Kidney (tissue), 14 donors: ENCODE measurements around the gene CYB5R4. TPM values are rescaled to one million over a fixed set of nuclear protein-coding genes. Genes with fewer than 3 reads are reported as not detected.
"Not testable (repeated sequence)": the region's sequence is repeated elsewhere in the genome, so short reads cannot be mapped to it uniquely, and the experiment has no call there.

ENCODE experiments used
- DNase-seq, 5 donors: peaks; one replicate each; pipeline ENCODE4 v3.0.0-alpha.2; 2013 to 2020
- FAIRE-seq: peaks from 2 replicates; lab custom pipeline; 2012; peaks lifted over from hg19 to GRCh38; lab: Jason Lieb, UNC
- H3K27ac ChIP-seq, 2 donors: one replicate each; pipeline ENCODE4 v1.7.0; 2013; ENCODE audit warnings: low read depth in 2 of 2, low read length in 2 of 2, inconsistent platforms in 1 of 2
- H3K27me3 ChIP-seq: one replicate; pipeline ENCODE4 v1.7.1; 2013; ENCODE audit warnings: low read length, inconsistent platforms; ENCODE audit not compliant: control insufficient read depth, insufficient read depth
- H3K36me3 ChIP-seq, 3 donors: one replicate each; pipeline versions ENCODE4 v1.7.0 to v1.7.1; 2013; ENCODE audit warnings: low read length in 3 of 3, control low read depth in 1 of 3, inconsistent platforms in 1 of 3; ENCODE audit not compliant: insufficient read depth in 3 of 3, control insufficient read depth in 2 of 3
- H3K4me1 ChIP-seq, 3 donors: one replicate each; pipeline versions ENCODE4 v1.7.0 to v1.7.1; 2013; ENCODE audit warnings: low read length in 3 of 3, inconsistent platforms in 1 of 3, low read depth in 1 of 3; ENCODE audit not compliant: control insufficient read depth in 2 of 3, insufficient read depth in 2 of 3
- H3K4me3 ChIP-seq, 3 donors: one replicate each; pipeline versions ENCODE4 v1.7.0 to v1.8.1; 2013; ENCODE audit warnings: low read length in 3 of 3, control low read depth in 1 of 3, inconsistent platforms in 1 of 3
- H3K9ac ChIP-seq, 3 donors: one replicate each; pipeline versions ENCODE4 v1.7.0 to v1.7.1; 2013; ENCODE audit warnings: low read length in 3 of 3, control low read depth in 1 of 3, inconsistent platforms in 1 of 3
- H3K9me3 ChIP-seq, 3 donors: one replicate each; pipeline versions ENCODE4 v1.7.0 to v1.7.1; 2013; ENCODE audit warnings: low read length in 3 of 3, control low read depth in 1 of 3, inconsistent platforms in 1 of 3; ENCODE audit not compliant: control insufficient read depth in 2 of 3, insufficient read depth in 1 of 3
- intact Hi-C: fragments of 100-400 bp; cut with DNase I; formaldehyde crosslinking; loops from one replicate; pipeline ENCODE4 v1.11.1; 2022
- polyA plus RNA-seq: library from polyadenylated mRNA; stranded (reverse); fragments of 350-450 nt; fragmentation: Illumina TruSeq; extraction: RNeasy Lipid Tissue Mini Kit (QIAGEN cat#74804); gene quantifications from one replicate; pipeline ENCODE4 v1.2.3, GENCODE V29; 2014; ENCODE audit warnings: low read depth, low replicate concordance; ENCODE audit not compliant: insufficient read depth
- total RNA-seq: library from RNA; stranded (reverse); fragmentation: NEBNext Ultra II Directional; extraction: Animal tissue kit (Norgen Biotek cat#: 25700); gene quantifications from one replicate; pipeline ENCODE4 v1.2.1, GENCODE V29; 2021
- TF ChIP-seq, protein P1 (sequence below): IDR thresholded peaks from 3 replicates; pipeline ENCODE4 v1.5.1; 2012; ENCODE audit warnings: mild to moderate bottlenecking, moderate library complexity, borderline replicate concordance; ENCODE audit not compliant: insufficient read depth; ENCODE audit errors: extremely low read depth
- donor health status: control.
- donor health status: control.
- donor health status: control.
- donor health status: control.
- donor health status: control.
- donor health status: DM: yes; HTN: yes; CAD: no.
- donor health status: Normal renal cell carcinoma (clear cell type).

Gene CYB5R4
- total and polyA plus RNA-seq, 2 donors from 2014 or later, result 8.0 to 18.7 TPM

DNA sequence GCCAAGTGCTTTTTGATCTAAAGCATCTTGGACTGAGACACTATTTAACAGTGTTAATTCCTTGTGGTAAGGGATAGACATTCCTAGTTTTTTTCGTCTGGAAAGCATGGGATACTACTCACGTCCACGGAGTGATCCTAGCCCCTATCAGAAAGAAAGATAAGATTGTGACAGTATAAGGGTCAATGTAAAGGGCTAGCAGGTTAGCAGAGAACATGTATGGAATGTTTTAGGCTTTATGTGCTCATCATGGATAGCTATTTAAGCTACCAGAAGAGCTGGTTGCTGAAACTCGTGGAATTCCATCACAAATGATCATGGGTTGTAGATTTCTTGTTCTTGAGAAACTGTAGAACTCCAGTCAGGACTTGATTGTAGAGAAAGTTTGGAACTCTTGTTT, 32.1 kb downstream of the CYB5R4 start:
- no peaks in the 10 kb centered on the region for H3K4me1 ChIP-seq
- H3K9me3 ChIP-seq, result no peaks in the 10 kb centered on the region
- DNase-seq, result no peak
- H3K27ac ChIP-seq, result no peak overlapping the region
- intact Hi-C loops, result no loop called here
- no peak for FAIRE-seq
- H3K36me3 ChIP-seq, result no peaks in the 10 kb centered on the region
- no peaks in the 10 kb centered on the region for H3K27me3 ChIP-seq
- H3K9ac ChIP-seq, result no peak overlapping the region
- no peak overlapping the region for H3K4me3 ChIP-seq
- TF ChIP-seq, protein P1, sequence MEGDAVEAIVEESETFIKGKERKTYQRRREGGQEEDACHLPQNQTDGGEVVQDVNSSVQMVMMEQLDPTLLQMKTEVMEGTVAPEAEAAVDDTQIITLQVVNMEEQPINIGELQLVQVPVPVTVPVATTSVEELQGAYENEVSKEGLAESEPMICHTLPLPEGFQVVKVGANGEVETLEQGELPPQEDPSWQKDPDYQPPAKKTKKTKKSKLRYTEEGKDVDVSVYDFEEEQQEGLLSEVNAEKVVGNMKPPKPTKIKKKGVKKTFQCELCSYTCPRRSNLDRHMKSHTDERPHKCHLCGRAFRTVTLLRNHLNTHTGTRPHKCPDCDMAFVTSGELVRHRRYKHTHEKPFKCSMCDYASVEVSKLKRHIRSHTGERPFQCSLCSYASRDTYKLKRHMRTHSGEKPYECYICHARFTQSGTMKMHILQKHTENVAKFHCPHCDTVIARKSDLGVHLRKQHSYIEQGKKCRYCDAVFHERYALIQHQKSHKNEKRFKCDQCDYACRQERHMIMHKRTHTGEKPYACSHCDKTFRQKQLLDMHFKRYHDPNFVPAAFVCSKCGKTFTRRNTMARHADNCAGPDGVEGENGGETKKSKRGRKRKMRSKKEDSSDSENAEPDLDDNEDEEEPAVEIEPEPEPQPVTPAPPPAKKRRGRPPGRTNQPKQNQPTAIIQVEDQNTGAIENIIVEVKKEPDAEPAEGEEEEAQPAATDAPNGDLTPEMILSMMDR, result no peak

DNA sequence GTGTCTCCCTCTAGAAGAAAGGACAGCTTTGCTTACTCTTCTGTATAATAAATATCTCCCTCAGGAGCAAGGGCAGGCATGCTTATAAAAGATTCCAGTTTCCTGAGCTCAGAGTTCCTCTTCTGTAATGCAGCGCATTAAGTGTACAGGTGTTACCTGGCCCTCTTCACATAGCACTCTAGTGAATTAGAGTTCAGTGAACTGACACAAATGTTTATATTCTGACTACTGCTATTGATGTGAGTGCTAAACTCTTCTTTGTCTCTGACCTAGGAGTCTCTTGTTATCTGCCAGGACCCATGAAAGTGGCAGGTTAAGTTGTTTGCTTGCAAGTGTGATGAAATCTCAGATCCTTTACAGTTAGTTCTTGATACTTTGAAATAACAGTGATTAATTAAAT, 33.5 kb downstream of the CYB5R4 start:
- no peaks in the 10 kb centered on the region for H3K36me3 ChIP-seq
- no peak for FAIRE-seq
- no peak overlapping the region for H3K4me3 ChIP-seq
- H3K27me3 ChIP-seq, result no peaks in the 10 kb centered on the region
- no peak overlapping the region for H3K9ac ChIP-seq
- H3K27ac ChIP-seq, result no peak overlapping the region
- DNase-seq, result no peak
- H3K9me3 ChIP-seq, result no peaks in the 10 kb centered on the region
- H3K4me1 ChIP-seq, result no peaks in the 10 kb centered on the region
- intact Hi-C loops, result no loop called here
- TF ChIP-seq, protein P1, result no peak

GRCh38 chr6:83897094-83897493, 37.6 kb downstream of the CYB5R4 start:
- H3K9ac ChIP-seq, H3K36me3 ChIP-seq, H3K27ac ChIP-seq, FAIRE-seq, H3K9me3 ChIP-seq, intact Hi-C loops, H3K27me3 ChIP-seq, DNase-seq, H3K4me1 ChIP-seq, H3K4me3 ChIP-seq: not testable (repeated sequence)

DNA sequence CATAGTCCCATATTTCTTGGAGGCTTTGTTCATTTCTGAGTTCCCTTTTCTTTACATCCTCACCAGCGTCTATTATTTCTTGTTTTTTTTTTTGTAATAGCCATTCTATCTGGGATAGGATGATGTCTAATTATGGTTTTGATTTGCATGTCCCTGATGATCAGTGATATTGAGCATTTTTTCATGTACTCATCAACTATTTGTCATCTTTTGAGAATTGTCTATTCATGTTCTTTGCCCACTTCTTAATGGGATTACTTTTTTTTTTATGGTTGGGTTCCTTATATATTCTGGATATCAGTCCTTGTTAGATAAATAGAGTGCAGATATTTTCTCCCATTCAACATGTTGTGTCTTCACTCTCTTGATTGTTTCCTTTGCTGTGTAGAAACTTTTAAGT, 42.1 kb downstream of the CYB5R4 start:
- intact Hi-C loops, result no loop called here
- TF ChIP-seq, protein P1, result no peak
- DNase-seq, result no peak
- Histone ChIP-seq H3K4me3 (no peak overlapping the region), H3K4me1 (no peaks in the 10 kb centered on the region), H3K9ac (no peak overlapping the region), H3K36me3 (no peaks in the 10 kb centered on the region), H3K27ac (no peak overlapping the region), H3K27me3 (no peaks in the 10 kb centered on the region), H3K9me3 (no peaks in the 10 kb centered on the region)
- FAIRE-seq, result no peak
